Memory B cell (primary cell): ENCODE data around the gene TFF2.
A peak's percentile ranks its signal among the peaks of the same experiment; 100 is the strongest.

Experiments used
- ATAC-seq: fragments of 150-1000 bp; cut with Tn5 transposase; 2 replicates; pipeline ENCODE4 v1.10.0; 2021; ENCODE audit warnings: low read depth, mild to moderate bottlenecking, moderate library complexity
- DNase-seq, 2 donors: peaks; one replicate each; pipeline ENCODE4 v3.0.0; 2022; ENCODE audit warnings: low spot score in 2 of 2
- H3K27ac Mint-ChIP-seq: one replicate; pipeline ENCODE4 v1.8.0; 2022; ENCODE audit warnings: mild to moderate bottlenecking, moderate library complexity, mixed read lengths
- H3K27me3 Mint-ChIP-seq: one replicate; pipeline ENCODE4 v1.8.0; 2022; ENCODE audit warnings: mixed read lengths
- H3K36me3 Mint-ChIP-seq: one replicate; pipeline ENCODE4 v1.8.0; 2022; ENCODE audit warnings: mild to moderate bottlenecking, mixed read lengths
- H3K4me1 Mint-ChIP-seq: one replicate; pipeline ENCODE4 v1.8.0; 2022; ENCODE audit warnings: mixed read lengths
- H3K4me3 Mint-ChIP-seq: one replicate; pipeline ENCODE4 v1.8.0; 2022; ENCODE audit warnings: mild to moderate bottlenecking, moderate library complexity, mixed read lengths
- H3K9me3 Mint-ChIP-seq: one replicate; pipeline ENCODE4 v1.8.0; 2022; ENCODE audit warnings: mixed read lengths

TFF2 gene

GRCh38 chr21:42389449-42389835, 38.6 kb upstream of the TFF2 start:
- H3K4me3 Mint-ChIP-seq, result no peak overlapping the region
- ATAC-seq, result no peak

GRCh38 chr21:42388740-42389448, 38.1 kb upstream of the TFF2 start:
- no peak overlapping the region for H3K27ac Mint-ChIP-seq
- no peak overlapping the region for H3K4me3 Mint-ChIP-seq
- peaks cover 22% of the 10 kb centered on the region for H3K27me3 Mint-ChIP-seq
- H3K36me3 Mint-ChIP-seq, result peaks cover 3% of the 10 kb centered on the region
- peaks cover 19% of the 10 kb centered on the region for H3K4me1 Mint-ChIP-seq
- H3K9me3 Mint-ChIP-seq, result peaks cover 5% of the 10 kb centered on the region
- no peak for DNase-seq
- ATAC-seq, result no peak

More at GRCh38 chr21:42389449-42389835, 38.6 kb upstream of the TFF2 start:
- Mint-ChIP-seq H3K27me3 (peaks cover 22% of the 10 kb centered on the region), H3K36me3 (peaks cover 3% of the 10 kb centered on the region), H3K9me3 (peaks cover 5% of the 10 kb centered on the region), H3K27ac (no peak overlapping the region), H3K4me1 (peaks cover 15% of the 10 kb centered on the region)
- no peak for DNase-seq

- Mint-ChIP-seq H3K9me3 (peaks cover 5% of the 10 kb centered on the region), H3K36me3 (peaks cover 3% of the 10 kb centered on the region), H3K4me1 (peaks cover 15% of the 10 kb centered on the region), H3K4me3 (no peak overlapping the region), H3K27me3 (peaks cover 22% of the 10 kb centered on the region), H3K27ac (no peak overlapping the region)
- DNase-seq (no peak), ATAC-seq (no peak)
These were observed 37.1 kb upstream of the TFF2 start for GRCh38 chr21:42387843-42388340.

- H3K4me1 Mint-ChIP-seq, result peaks cover 15% of the 10 kb centered on the region
- no peak for ATAC-seq
- DNase-seq, result no peak
- H3K27ac Mint-ChIP-seq, result no peak overlapping the region
- peaks cover 3% of the 10 kb centered on the region for H3K36me3 Mint-ChIP-seq
- no peak overlapping the region for H3K4me3 Mint-ChIP-seq
- peaks cover 22% of the 10 kb centered on the region for H3K27me3 Mint-ChIP-seq
- peaks cover 6% of the 10 kb centered on the region for H3K9me3 Mint-ChIP-seq
These were observed 36.4 kb upstream of the TFF2 start for GRCh38 chr21:42387164-42387563.

GRCh38 chr21:42386034-42386591, 35.3 kb upstream of the TFF2 start:
- ATAC-seq (no peak), DNase-seq (no peak)
- Mint-ChIP-seq H3K4me3 (no peak overlapping the region), H3K27ac (no peak overlapping the region), H3K9me3 (peaks cover 11% of the 10 kb centered on the region), H3K36me3 (no peaks in the 10 kb centered on the region), H3K4me1 (peaks cover 12% of the 10 kb centered on the region), H3K27me3 (peaks cover 19% of the 10 kb centered on the region)

GRCh38 chr21:42385619-42386018, 34.8 kb upstream of the TFF2 start:
- Mint-ChIP-seq H3K4me1 (peaks cover 12% of the 10 kb centered on the region), H3K4me3 (no peak overlapping the region), H3K27ac (no peak overlapping the region), H3K9me3 (peaks cover 11% of the 10 kb centered on the region), H3K36me3 (no peaks in the 10 kb centered on the region), H3K27me3 (peaks cover 18% of the 10 kb centered on the region)
- DNase-seq (no peak), ATAC-seq (no peak)

GRCh38 chr21:42384989-42385388, 34.2 kb upstream of the TFF2 start:
- H3K27me3 Mint-ChIP-seq, result peaks cover 16% of the 10 kb centered on the region
- ATAC-seq, result peak; percentile 19
- peak overlapping the region; percentile 93 for H3K27ac Mint-ChIP-seq
- no peaks in the 10 kb centered on the region for H3K36me3 Mint-ChIP-seq
- peaks cover 11% of the 10 kb centered on the region for H3K9me3 Mint-ChIP-seq
- H3K4me1 Mint-ChIP-seq, result peaks cover 12% of the 10 kb centered on the region
- H3K4me3 Mint-ChIP-seq, result no peak overlapping the region
- no peak for DNase-seq

- H3K4me1 Mint-ChIP-seq, result peaks cover 13% of the 10 kb centered on the region
- peak overlapping the region; percentile 93 for H3K27ac Mint-ChIP-seq
- DNase-seq, result no peak
- H3K27me3 Mint-ChIP-seq, result peaks cover 14% of the 10 kb centered on the region
- peaks cover 11% of the 10 kb centered on the region for H3K9me3 Mint-ChIP-seq
- no peaks in the 10 kb centered on the region for H3K36me3 Mint-ChIP-seq
- no peak for ATAC-seq
- H3K4me3 Mint-ChIP-seq, result no peak overlapping the region
These were observed 33.6 kb upstream of the TFF2 start for GRCh38 chr21:42384156-42384945.

- H3K9me3 Mint-ChIP-seq, result peaks cover 11% of the 10 kb centered on the region
- DNase-seq (no peak), ATAC-seq (no peak)
- H3K36me3 Mint-ChIP-seq, result no peaks in the 10 kb centered on the region
- peaks cover 15% of the 10 kb centered on the region for H3K4me1 Mint-ChIP-seq
- no peak overlapping the region for H3K27ac Mint-ChIP-seq
- H3K4me3 Mint-ChIP-seq, result no peak overlapping the region
- peaks cover 9% of the 10 kb centered on the region for H3K27me3 Mint-ChIP-seq
These were observed 32.5 kb upstream of the TFF2 start for GRCh38 chr21:42383331-42383730.

GRCh38 chr21:42382915-42383314, 32.1 kb upstream of the TFF2 start:
- DNase-seq (no peak), ATAC-seq (no peak)
- no peak overlapping the region for H3K4me3 Mint-ChIP-seq
- peaks cover 15% of the 10 kb centered on the region for H3K4me1 Mint-ChIP-seq
- no peaks in the 10 kb centered on the region for H3K36me3 Mint-ChIP-seq
- no peak overlapping the region for H3K27ac Mint-ChIP-seq
- H3K27me3 Mint-ChIP-seq, result peaks cover 6% of the 10 kb centered on the region
- H3K9me3 Mint-ChIP-seq, result peaks cover 11% of the 10 kb centered on the region

GRCh38 chr21:42381347-42381984, 30.7 kb upstream of the TFF2 start:
- DNase-seq (no peak), ATAC-seq (peak; percentile 54)
- no peak overlapping the region for H3K4me3 Mint-ChIP-seq
- peaks cover 15% of the 10 kb centered on the region for H3K4me1 Mint-ChIP-seq
- peaks cover 11% of the 10 kb centered on the region for H3K9me3 Mint-ChIP-seq
- peaks cover 3% of the 10 kb centered on the region for H3K27me3 Mint-ChIP-seq
- H3K27ac Mint-ChIP-seq, result no peak overlapping the region
- H3K36me3 Mint-ChIP-seq, result no peaks in the 10 kb centered on the region

- ATAC-seq (peak; percentile 94), DNase-seq (no peak)
- Mint-ChIP-seq H3K9me3 (peaks cover 8% of the 10 kb centered on the region), H3K36me3 (no peaks in the 10 kb centered on the region), H3K27me3 (peaks cover 7% of the 10 kb centered on the region), H3K4me1 (peaks cover 11% of the 10 kb centered on the region), H3K27ac (no peak overlapping the region), H3K4me3 (peak overlapping the region; percentile 49)
These were observed 28.8 kb upstream of the TFF2 start for GRCh38 chr21:42379426-42380215.

GRCh38 chr21:42378418-42378817, 27.6 kb upstream of the TFF2 start:
- DNase-seq, result no peak
- no peaks in the 10 kb centered on the region for H3K36me3 Mint-ChIP-seq
- no peak for ATAC-seq
- no peak overlapping the region for H3K4me3 Mint-ChIP-seq
- H3K27ac Mint-ChIP-seq, result no peak overlapping the region
- peaks cover 8% of the 10 kb centered on the region for H3K9me3 Mint-ChIP-seq
- H3K27me3 Mint-ChIP-seq, result peaks cover 7% of the 10 kb centered on the region
- H3K4me1 Mint-ChIP-seq, result peaks cover 7% of the 10 kb centered on the region
